Keratinocyte (primary cell): ENCODE measurements around the gene ZNF460. TPM values are rescaled to one million over a fixed set of nuclear protein-coding genes. Genes with fewer than 3 reads are reported as not detected.

Experiments used
- DNase-seq: peaks from one replicate; pipeline ENCODE4 v3.0.0-alpha.2; 2011; ENCODE audit warnings: low read depth, missing footprints, low spot score
- FAIRE-seq: peaks from 2 replicates; lab custom pipeline; 2011; peaks lifted over from hg19 to GRCh38; lab: Jason Lieb, UNC
- H2AFZ ChIP-seq: 2 replicates; pipeline ENCODE4 v1.6.0; 2012; ENCODE audit warnings: low read length, control low read depth, inconsistent platforms; ENCODE audit not compliant: control insufficient read depth
- H3K27ac ChIP-seq: 2 replicates; pipeline ENCODE4 v1.5.1; 2011; ENCODE audit warnings: low read length; ENCODE audit not compliant: control insufficient read depth, insufficient read depth
- H3K27me3 ChIP-seq: 3 replicates; pipeline ENCODE4 v1.6.0; 2011; ENCODE audit warnings: low read length; ENCODE audit not compliant: control insufficient read depth, insufficient read depth; ENCODE audit errors: extremely low read depth
- H3K36me3 ChIP-seq, 2 experiments: 2 replicates in 1 of 2; 3 replicates in 1 of 2; pipeline ENCODE4 v1.5.1; 2011; ENCODE audit warnings: low read length in 2 of 2, mild to moderate bottlenecking in 1 of 2; ENCODE audit not compliant: control insufficient read depth in 2 of 2, insufficient read depth in 2 of 2; ENCODE audit errors: extremely low read depth in 1 of 2
- H3K4me1 ChIP-seq: 3 replicates; pipeline ENCODE4 v1.5.1; 2011; ENCODE audit warnings: low read length; ENCODE audit not compliant: control insufficient read depth, insufficient read depth; ENCODE audit errors: extremely low read depth
- H3K4me2 ChIP-seq: 3 replicates; pipeline ENCODE4 v1.6.0; 2011; ENCODE audit warnings: low read depth, low read length; ENCODE audit not compliant: control insufficient read depth, insufficient read depth; ENCODE audit errors: extremely low read depth
- H3K4me3 ChIP-seq, 3 experiments: fragments of 200-600 bp in 1 of 3; sonication (generic) in 1 of 3; 2 replicates in 2 of 3; 3 replicates in 1 of 3; pipeline ENCODE4 v1.5.1; 2011 to 2016; ENCODE audit warnings: low read length in 3 of 3, mild to moderate bottlenecking in 3 of 3, control low read depth in 2 of 3, inconsistent platforms in 1 of 3, low read depth in 1 of 3, mixed read lengths in 1 of 3, mixed run types in 1 of 3, moderate library complexity in 1 of 3; ENCODE audit not compliant: control insufficient read depth in 2 of 3, insufficient read depth in 2 of 3; ENCODE audit errors: extremely low read depth in 1 of 3
- H3K79me2 ChIP-seq: 2 replicates; pipeline ENCODE4 v1.6.0; 2012; ENCODE audit warnings: low read length; ENCODE audit not compliant: control insufficient read depth, insufficient read depth
- H3K9ac ChIP-seq: 3 replicates; pipeline ENCODE4 v1.6.0; 2011; ENCODE audit warnings: low read length; ENCODE audit not compliant: control insufficient read depth, insufficient read depth; ENCODE audit errors: extremely low read depth
- H3K9me1 ChIP-seq: 3 replicates; pipeline ENCODE4 v1.6.0; 2011; ENCODE audit warnings: low read length; ENCODE audit not compliant: control insufficient read depth, insufficient read depth; ENCODE audit errors: extremely low read depth
- H3K9me3 ChIP-seq: 2 replicates; pipeline ENCODE4 v1.5.1; 2012; ENCODE audit warnings: low read depth, low read length; ENCODE audit not compliant: control insufficient read depth
- H4K20me1 ChIP-seq: 3 replicates; pipeline ENCODE4 v1.6.0; 2011; ENCODE audit warnings: low read length; ENCODE audit not compliant: control insufficient read depth, insufficient read depth; ENCODE audit errors: extremely low read depth
- EZH2 ChIP-seq: IDR thresholded peaks from one replicate; pipeline ENCODE4 v1.6.1; 2012; ENCODE audit warnings: inconsistent platforms, mild to moderate bottlenecking, low read length, moderate library complexity
- dilution Hi-C: fragments of 300-500 bp; cut with MboI; formaldehyde crosslinking; loops from one replicate; pipeline ENCODE4 v1.7.0; 2020; ENCODE audit warnings: low sequenced_read_pairs; ENCODE audit not compliant: extremely low pct_ligation_motif_present
- polyA plus RNA-seq, 5 experiments: library from polyadenylated mRNA; depleted of rRNA in 3 of 5; stranded (reverse) in 3 of 5; stranded (forward) in 1 of 5; unstranded in 1 of 5; fragments of >200 nt; gene quantifications; 1 replicate in 1 of 5; 2 replicates in 3 of 5; 3 replicates in 1 of 5; pipeline versions ENCODE4 v1.2.1 to v1.2.3, GENCODE V29; 2011 to 2012; ENCODE audit warnings: missing spikeins in 2 of 5, low read depth in 1 of 5, low replicate concordance in 1 of 5
- TF ChIP-seq, protein P1 (sequence below), 3 experiments: IDR thresholded peaks in 1 of 3; conservative IDR thresholded peaks in 1 of 3; optimal IDR thresholded peaks in 1 of 3; 2 replicates in 2 of 3; 3 replicates in 1 of 3; pipeline versions ENCODE3 to v1.5.1; 2011; ENCODE audit warnings: low read length in 3 of 3, mild to moderate bottlenecking in 3 of 3, moderate library complexity in 2 of 3, control low read depth in 1 of 3, inconsistent platforms in 1 of 3; ENCODE audit not compliant: insufficient read depth in 2 of 3; ENCODE audit errors: extremely low read depth in 1 of 3

ZNF460 gene
- polyA plus RNA-seq, 1 donor (not counting 4 experiments of a cell fraction or from before 2014, with no cell fraction given), result 10.3 TPM

DNA sequence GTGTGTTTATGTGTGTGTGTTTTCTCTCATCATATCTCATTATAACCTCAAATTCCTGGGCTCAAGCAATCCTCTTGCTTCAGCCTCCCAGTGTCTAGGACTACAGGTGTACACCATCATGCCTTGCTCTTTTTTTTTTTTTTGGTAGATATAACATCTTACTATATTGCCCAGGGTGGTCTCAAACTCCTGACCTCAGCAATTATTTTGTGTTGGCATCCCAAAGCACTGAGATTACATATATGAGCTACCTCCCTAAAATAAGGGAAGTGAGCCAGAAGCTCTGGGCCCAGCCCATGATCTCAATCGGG, 39.5 kb downstream of the ZNF460 start:
- dilution Hi-C loops, result no loop called here
- no peaks in the 10 kb centered on the region for H3K27me3 ChIP-seq
- DNase-seq (no peak), FAIRE-seq (no peak)
- H3K4me2 ChIP-seq, result peak overlapping the region; percentile 95
- H3K79me2 ChIP-seq, result peaks cover 33% of the 10 kb centered on the region
- no peaks in the 10 kb centered on the region for H3K9me3 ChIP-seq
- peak overlapping the region; percentile 77 for H3K27ac ChIP-seq
- peaks cover 13% of the 10 kb centered on the region for H3K4me1 ChIP-seq
- peaks cover 8 to 9% of the 10 kb centered on the region in 2 experiments for H3K36me3 ChIP-seq
- peak overlapping the region; percentile 95 for H2AFZ ChIP-seq
- H4K20me1 ChIP-seq, result no peaks in the 10 kb centered on the region
- TF ChIP-seq EZH2, result no peak
- TF ChIP-seq, protein P1, sequence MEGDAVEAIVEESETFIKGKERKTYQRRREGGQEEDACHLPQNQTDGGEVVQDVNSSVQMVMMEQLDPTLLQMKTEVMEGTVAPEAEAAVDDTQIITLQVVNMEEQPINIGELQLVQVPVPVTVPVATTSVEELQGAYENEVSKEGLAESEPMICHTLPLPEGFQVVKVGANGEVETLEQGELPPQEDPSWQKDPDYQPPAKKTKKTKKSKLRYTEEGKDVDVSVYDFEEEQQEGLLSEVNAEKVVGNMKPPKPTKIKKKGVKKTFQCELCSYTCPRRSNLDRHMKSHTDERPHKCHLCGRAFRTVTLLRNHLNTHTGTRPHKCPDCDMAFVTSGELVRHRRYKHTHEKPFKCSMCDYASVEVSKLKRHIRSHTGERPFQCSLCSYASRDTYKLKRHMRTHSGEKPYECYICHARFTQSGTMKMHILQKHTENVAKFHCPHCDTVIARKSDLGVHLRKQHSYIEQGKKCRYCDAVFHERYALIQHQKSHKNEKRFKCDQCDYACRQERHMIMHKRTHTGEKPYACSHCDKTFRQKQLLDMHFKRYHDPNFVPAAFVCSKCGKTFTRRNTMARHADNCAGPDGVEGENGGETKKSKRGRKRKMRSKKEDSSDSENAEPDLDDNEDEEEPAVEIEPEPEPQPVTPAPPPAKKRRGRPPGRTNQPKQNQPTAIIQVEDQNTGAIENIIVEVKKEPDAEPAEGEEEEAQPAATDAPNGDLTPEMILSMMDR (optimal IDR thresholded peaks at IDR 0.05 in 1 of 3, IDR thresholded peaks at IDR 0.05 in 1 of 3, conservative IDR thresholded peaks at IDR 0.05 in 1 of 3; ENCODE audit: extremely low read depth in 1 of 3, insufficient read depth in 2 of 3, low read length in 3 of 3), result no peak
- H3K9me1 ChIP-seq, result peaks cover 2% of the 10 kb centered on the region
- H3K9ac ChIP-seq, result peak overlapping the region; percentile 89
- peak overlapping the region; percentile 80 to 92 (median 88) for H3K4me3 ChIP-seq

DNA sequence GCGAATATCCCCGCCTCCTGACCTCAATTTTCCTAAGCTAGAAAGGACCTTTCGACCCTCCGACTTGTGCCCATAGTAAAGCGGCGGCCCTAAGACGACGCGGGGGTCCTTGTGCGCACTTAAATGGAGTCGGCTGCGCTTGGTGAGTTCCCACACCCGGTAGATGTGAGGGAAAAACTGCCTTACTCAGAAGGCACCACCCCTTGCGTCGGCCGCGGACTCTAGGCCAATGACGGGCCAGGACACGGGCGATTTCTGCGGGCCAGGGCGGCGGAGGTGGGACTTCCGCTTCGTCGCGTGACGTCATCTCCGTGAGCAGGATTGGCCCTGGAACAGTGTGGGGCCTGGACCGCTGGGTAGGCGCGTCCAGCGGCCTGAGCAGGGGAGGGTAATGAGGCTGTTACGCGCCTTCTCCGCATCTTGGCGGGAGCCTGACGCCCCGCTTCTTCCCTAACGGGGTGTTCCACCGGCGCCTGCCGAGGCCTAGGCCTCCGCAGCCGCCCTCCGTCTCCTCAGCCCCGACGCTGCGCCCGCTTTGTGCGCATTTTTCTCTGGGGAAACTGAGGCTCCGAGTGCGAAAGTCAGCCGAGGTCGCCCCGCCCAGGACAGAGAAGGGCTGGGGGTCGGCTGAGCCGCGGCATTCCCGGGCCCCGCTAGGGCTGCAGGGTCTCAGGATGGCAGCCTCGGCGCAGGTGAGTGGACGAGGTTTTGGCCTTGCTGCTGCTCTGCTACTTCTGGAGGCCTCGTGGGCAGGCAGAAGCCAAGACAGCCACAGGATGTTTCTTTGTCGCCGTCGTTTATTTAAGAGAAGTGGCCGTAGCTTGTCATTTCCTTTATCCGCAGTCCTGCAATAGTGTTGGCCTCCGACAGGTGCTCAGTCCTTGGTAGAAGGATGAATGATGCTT, 40.1 kb downstream of the ZNF460 start, which contains the start of gene ZNF543:
Gene ZNF543, plus strand, starts transcription at position 293 of the 905 bp plus-strand sequence. Its CDS starts 382 bp downstream, at position 675.
- H2AFZ ChIP-seq, result peak within 1 kb of the TSS; percentile 95
- TF ChIP-seq, protein P1 (optimal IDR thresholded peaks at IDR 0.05 in 1 of 3, IDR thresholded peaks at IDR 0.05 in 1 of 3, conservative IDR thresholded peaks at IDR 0.05 in 1 of 3; ENCODE audit: extremely low read depth in 1 of 3, insufficient read depth in 2 of 3, low read length in 3 of 3), result peak in 2 of 3 experiments; percentile 9 to 12
- TF ChIP-seq EZH2, result no peak
- H3K79me2 ChIP-seq, result peaks cover 35% of the 10 kb centered on the region
- H3K9me1 ChIP-seq, result peaks cover 2% of the 10 kb centered on the region
- DNase-seq (no peak), FAIRE-seq (peak; percentile 89)
- peak within 1 kb of the TSS; percentile 80 to 92 (median 88) for H3K4me3 ChIP-seq
- H3K27ac ChIP-seq, result peak within 1 kb of the TSS; percentile 77
- no peaks in the 10 kb centered on the region for H4K20me1 ChIP-seq
- no peaks in the 10 kb centered on the region for H3K27me3 ChIP-seq
- dilution Hi-C loops, result no loop called here
- peak within 1 kb of the TSS; percentile 89 for H3K9ac ChIP-seq
- H3K4me2 ChIP-seq, result peak within 1 kb of the TSS; percentile 95
- peaks cover 13% of the 10 kb centered on the region for H3K4me1 ChIP-seq
- no peaks in the 10 kb centered on the region for H3K9me3 ChIP-seq
- peaks cover 8 to 12% of the 10 kb centered on the region in 2 experiments for H3K36me3 ChIP-seq
